ENCODE data around the gene SERPINB2. TPM values are rescaled to one million over a fixed set of nuclear protein-coding genes. Genes with fewer than 3 reads are reported as not detected.

Gene SERPINB2
- 0.74 and 1.00 TPM in 2 replicates for total RNA-seq

GRCh38 chr18:63887424-63887823, at the start of gene SERPINB2:
Gene SERPINB2, plus strand, starts transcription at chr18:63887705. Its CDS starts 3,740 bp downstream, at chr18:63891445.

GRCh38 chr18:63907664-63908063, 20.2 kb downstream of the SERPINB2 start, which contains the start of gene SERPINB10:
Gene SERPINB10, plus strand, starts transcription at chr18:63907958. Its CDS starts 7,553 bp downstream, at chr18:63915511.

GRCh38 chr18:63949068-63949737, 61.7 kb downstream of the SERPINB2 start, which contains the start of gene HMSD:
Gene HMSD, plus strand, starts transcription at chr18:63949301. Its CDS starts 4,155 bp downstream, at chr18:63953456.

Other genes starting within 250 kb of the SERPINB2 start
- 0.14 and 0.46 TPM in 2 replicates for gene SERPINB4, start 243.4 kb upstream of the SERPINB2 start, total RNA-seq
- 0.28 TPM in 1 of 2 replicates, not detected in the other for gene SERPINB3, start 225.8 kb upstream of the SERPINB2 start, total RNA-seq
- not detected in 2 replicates for gene SERPINB11, start 184.7 kb upstream of the SERPINB2 start, total RNA-seq
- gene SERPINB7, start 112.3 kb upstream of the SERPINB2 start, total RNA-seq, result 1.4 and 4.1 TPM in 2 replicates
- gene SERPINB10, start 20.3 kb downstream of the SERPINB2 start, total RNA-seq, result not detected in 2 replicates
- under 0.01 TPM in 2 replicates for gene HMSD, start 61.6 kb downstream of the SERPINB2 start, total RNA-seq
- gene SERPINB8, start 82.4 kb downstream of the SERPINB2 start, total RNA-seq, result 8.7 and 9.1 TPM in 2 replicates